Measurements from ENCODE around the gene UBE3C.

UBE3C gene

DNA sequence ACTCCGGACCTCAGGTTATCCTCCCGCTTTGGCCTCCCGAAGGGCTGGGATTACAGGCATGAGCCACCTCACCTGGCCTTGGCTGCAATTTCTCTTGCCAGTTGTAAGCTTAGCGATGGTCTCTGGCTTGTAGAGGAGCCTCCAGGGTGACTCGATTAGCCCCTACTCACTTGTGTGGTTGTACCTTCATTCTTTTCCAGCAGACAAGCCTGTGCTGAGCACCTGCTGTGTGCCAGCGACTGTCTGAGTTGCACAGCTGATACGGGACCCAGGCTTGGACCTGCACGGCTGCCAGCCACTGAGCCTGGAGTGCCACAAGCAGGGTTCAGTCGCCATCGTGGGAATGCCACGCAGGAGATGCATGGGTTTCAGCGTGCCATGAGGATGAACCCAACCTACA lies 156.0 kb downstream of the UBE3C start:
- no peak for DNase-seq (ENCODE audit: low read depth)

DNA sequence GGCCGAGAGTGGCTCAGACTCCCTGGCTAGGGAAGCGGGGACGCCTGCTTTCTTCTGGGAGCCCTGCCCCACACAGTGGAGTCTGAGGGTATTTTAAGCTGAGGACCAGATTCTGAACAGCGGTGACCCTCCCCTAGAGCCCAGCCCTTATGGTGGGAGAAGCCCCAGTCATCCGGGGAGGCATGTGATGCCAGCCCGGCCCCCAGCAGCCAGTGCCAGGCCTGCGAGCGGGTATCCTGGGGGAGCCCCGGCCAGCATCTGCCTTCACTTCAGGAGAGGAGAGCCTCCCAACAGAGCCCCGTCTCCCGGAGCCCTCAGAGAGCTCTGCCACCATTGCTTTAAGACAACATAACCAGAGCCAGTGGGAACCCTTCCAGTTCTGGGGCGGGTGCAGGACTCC lies 156.6 kb downstream of the UBE3C start:
- DNase-seq (ENCODE audit: low read depth) = no peak

DNA sequence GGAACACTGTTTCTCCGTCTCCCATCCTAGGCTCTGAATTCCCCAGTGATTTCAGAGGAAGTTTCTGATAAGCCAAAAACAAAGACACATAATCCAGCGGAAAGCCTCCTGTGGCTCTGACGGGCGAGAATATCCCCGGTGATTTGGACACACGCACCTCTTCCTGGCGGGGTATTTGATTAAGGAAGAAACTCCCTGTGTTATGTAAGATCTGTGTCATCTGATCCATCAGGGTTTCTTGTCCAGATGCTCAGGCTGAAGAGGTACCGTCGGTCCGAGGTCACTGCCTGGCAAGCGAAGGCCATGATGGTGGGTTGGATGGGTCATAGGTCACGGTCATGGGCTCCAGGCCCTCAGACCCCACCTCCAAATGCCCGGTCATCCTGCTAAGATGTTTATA lies 158.5 kb downstream of the UBE3C start:
- DNase-seq (ENCODE audit: low read depth) = no peak

DNA sequence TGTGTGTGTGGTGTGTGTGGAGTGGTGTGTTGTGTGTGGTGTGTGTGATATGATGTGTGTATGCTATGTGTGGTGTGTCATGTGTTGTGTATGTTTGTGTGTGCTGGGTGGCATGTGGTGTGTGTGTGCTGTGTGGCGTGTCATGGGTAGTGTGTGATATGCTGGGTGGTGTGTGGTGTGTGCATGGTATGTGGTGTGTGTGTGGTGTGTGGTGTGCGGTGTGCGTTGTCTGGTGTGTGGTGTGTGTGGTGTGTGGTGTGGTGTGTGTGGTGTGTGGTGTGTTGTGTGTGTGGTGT lies 160.5 kb downstream of the UBE3C start:
- no peak for DNase-seq (ENCODE audit: low read depth)

DNA sequence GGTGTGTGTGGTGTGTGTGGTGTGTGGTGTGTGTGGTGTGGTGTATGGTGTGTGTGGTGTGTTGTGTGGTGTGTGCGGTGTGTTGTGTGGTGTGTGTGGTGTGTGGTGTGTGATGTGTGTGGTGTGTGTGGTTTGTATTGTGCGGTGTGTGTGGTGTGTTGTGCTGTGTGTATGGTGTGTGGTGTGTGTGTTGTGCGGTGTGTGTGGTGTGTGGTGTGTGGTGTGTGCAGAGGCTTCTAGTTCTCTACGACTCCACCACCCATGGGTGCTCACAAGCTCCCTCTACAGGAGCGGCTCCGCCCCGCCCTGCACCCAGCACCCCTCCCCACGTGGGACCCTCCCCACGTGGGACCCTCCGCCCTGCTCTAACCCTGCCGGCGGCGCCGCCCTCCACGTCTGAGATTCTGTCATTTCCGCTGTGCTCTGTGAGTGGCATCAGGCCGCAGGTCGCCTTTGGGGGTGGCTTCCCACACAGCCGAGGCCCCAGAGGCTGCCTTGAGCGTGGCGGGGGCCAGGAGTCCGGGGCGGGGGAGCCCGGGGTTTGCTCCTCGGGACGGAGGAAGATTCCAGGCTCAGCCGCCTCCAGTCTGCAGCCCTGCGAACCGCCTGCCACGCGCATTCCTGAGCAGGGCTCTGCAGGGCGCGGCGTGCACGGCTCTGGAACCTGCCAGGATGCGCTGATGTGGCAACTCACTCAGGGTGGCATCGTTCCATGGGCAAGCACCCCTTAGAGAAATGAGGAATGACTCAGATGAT lies 161.1 kb downstream of the UBE3C start:
- DNase-seq (ENCODE audit: low read depth) = no peak

DNA sequence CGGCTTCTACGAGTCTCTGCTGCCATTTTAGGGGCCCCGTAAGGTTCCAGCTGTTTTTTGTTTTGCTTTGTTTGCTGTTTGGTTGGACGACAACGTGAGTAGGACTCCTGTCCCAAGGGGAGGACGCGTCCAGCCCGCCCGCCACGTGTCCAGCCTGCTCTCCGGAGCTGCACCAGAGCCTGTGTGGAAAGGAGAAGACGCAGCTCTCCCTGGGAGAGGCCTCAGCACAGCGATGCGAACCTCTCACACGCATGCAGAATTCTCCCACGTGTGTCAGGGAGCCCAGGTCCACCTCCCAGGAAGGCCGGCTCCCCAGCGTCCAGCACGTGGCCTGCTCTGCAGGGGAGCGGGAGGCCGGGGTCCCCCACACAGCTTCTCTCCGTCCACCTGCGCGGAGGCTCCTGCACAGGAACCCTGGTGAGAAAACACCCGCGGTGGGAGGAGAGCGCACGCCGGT lies 161.7 kb downstream of the UBE3C start:
- no peak for DNase-seq (ENCODE audit: low read depth)

DNA sequence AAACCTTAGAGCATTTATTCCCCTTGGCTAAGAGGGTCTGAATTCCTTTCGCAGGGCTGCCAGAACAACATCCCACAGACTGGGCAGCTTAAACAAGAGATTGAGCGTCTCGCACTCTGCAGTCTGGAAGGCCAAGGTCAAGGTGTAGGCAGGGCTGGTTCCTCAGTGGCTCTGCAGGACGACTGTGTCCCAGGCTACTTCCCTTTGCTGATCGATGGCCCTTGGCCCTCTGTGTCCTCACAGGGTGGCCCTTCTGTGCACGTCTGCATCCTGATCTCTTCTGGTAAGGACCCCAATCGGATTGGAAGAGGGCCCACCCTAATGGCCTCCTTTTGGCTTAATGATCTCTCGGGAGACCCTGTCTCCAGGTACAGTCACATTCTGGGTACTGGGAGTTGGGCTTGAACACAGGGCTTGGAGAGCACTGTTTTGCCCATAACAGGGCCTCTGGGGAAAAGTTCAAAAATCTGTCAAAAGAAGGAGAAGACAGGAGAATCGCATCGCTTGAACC lies 162.9 kb downstream of the UBE3C start:
- no peak for DNase-seq (ENCODE audit: low read depth)

DNA sequence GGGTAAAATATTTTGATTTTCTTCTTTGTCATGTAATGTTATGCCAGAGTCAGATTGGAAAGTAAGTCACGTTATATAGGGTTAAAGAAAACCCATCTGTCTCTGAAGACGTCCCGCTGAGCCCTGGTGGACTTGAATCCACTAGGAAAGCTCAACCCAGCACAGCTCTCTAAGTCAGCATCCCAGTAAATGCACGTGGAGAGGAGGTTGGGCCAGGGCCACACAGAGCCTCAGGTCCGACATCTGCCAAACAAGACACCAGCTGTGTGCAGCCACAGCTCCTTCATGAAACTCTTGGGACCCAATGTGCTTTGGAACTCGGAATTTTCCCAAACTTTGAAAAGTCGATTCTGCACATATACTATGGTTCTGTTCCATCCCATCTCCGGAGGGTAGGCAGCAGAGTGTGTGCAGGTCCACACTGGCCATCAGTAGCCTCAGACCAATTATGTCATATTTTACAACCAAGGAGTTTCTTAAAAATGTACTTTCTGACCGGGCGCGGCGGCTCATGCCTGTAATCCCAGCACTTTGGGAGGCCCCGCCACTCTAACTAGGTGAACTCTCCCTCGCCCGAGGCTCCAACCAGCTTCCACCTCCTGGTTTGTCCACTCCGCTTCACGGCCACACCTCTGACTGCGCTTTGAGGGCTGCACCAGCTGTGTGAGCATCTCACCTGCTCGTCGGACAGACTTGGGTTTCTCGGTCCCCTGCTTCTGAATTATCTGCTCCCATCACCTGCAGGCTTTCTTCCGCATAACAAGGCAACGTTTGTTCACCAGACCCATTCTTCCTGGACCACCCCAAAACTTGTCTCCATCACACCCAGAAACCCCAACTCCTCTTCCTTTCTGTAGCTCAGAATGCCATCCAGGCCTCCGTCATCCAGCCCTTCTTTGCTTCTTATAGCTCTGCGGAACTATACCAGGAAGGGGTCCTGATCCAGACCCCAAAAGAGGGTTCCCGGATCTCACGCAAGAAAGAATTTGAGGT lies 168.4 kb downstream of the UBE3C start:
- no peak for DNase-seq (ENCODE audit: low read depth)

DNA sequence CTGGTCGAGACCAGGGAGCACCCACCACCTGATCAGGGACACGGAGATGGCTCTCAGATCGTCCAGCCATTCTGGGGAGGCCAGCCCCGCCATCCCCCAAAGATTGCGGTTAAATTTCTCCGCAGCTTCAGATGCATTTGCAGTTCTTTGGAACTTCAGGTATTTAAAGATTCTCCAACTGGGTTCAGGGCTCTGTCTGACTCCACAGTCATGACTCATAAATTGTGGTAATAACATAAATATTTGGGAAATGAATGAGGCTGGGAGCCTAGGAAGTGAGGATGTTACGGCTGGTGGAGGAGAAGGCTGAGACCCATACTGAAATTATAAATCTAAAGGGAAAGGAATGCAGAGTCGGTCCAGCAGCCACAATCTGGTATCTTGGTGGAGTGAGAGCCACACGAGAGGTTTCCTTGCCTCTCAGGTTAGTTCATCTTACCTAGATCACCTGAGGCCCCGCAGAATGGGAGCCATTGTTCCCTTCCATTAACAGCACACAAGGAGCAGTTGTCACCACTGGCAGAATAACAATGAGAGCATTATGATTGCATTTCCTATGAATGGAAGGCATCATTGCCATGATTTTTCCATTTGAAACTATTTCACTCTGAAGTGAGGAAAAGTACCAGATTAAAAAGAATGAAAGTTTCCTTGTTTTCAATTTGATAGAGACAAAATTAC lies 171.4 kb downstream of the UBE3C start:
- DNase-seq (ENCODE audit: low read depth) = no peak

DNA sequence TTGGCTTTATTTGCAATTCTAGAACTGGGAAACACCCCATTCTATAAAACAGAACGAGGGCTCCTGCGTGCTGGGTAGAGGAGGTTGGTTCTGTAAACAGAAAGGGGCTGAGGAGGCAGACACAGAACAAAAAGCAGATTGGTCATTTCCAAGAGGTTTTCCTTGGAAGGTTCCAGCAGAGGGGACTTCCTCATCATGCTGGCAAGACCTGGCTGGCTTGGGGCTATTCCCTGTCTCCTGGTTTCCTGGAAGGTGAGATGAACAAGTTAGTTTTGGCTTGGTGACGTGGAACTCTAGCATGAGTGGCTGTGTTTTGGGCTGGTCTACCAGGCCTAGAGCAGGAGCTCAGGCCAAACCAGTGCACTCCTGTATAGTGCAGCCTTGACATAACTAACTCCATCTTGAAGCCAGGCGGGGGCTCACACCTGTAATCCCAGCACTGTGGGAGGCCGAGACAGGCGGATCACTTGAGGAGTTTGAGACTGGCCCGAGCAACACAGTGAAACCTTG lies 172.0 kb downstream of the UBE3C start:
- DNase-seq (ENCODE audit: low read depth) = no peak

DNA sequence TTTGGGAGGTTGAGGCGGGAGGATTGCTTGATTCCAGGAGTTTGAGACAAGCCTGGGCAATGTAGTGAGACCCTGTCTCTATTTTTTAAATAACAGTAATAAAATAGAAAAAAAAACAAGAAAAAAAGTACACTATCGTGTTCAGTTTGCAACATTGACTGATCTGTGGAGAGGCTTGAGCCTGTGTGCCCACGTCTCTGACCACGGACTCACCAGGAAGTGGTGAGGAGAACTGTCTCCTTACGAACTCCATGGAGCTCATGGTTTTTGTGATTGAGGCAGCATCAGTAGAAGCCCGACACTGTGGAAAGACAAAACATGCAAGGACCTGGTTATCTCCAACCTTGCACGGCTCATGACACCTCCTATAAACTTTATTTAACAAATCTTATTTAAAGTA lies 174.2 kb downstream of the UBE3C start:
- DNase-seq (ENCODE audit: low read depth) = no peak

DNA sequence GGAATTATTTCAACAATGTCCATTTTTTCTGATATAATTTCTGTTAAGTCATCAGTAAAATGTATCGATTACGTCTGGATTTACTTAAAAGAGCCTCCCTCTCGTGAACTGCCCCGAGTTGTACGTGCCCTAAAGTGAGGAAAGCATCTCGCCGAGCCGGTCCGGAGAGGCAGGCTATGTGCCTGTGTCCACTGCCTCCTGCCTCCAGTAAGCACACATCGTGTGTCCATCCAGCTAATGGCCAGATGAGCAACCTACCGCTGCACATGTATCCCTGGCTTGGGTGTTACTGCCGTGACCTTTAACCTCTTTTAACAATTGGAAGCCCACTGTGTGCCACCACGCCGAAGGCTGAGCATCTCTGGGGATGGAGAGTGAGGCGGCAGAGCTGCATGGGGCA lies 174.9 kb downstream of the UBE3C start:
- DNase-seq (ENCODE audit: low read depth) = no peak

DNA sequence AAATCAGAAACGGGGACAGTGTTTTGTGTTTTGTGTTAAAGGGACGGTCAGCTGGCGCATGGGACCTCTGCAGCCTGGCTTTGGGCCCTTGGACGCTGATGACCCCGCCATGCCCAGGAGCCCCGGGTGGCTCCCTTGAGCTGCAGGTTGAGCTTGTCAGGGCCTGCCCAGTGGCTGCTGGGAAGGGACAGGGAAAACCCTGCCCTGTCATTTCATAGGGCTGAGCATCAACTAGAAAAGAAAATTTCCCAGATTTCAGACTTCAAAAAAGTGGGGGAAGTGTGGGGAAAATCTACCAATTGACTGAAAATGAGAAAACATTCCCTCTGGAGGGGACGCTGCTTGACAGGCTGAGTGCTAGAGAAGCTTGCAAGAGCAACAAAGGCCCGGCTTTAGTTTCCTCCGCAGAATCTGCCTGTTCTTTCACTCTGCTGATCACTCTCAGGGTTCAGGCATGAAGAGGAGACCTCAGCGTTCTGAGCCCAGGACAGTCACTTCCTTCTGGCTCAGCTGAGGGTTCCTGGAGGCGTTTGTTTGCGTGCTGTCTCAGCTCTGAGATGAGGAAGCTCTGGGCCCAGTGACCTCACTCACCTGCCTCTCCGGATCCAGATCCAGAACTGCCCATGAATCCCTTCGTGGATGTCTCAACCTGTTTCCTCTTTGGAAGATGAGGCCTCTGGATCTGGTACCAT lies 179.4 kb downstream of the UBE3C start:
- no peak for DNase-seq (ENCODE audit: low read depth)

Measured in CMK (cell line).